ENCODE data around the gene OTOS.
A peak's percentile ranks its signal among the peaks of the same experiment; 100 is the strongest.

Gene OTOS

GRCh38 chr2:240162032-240162431 lies 21.6 kb upstream of the OTOS start:
- H2BK120ac ChIP-seq (ENCODE audit: low read depth, low read length), result no peak overlapping the region
- H3K23ac ChIP-seq (ENCODE audit: low read depth, low read length, poor library complexity), result no peak overlapping the region
- peaks cover 3% of the 10 kb centered on the region for H3K79me1 ChIP-seq (ENCODE audit: low read depth, low read length)
- H3K27me3 ChIP-seq (ENCODE audit: control insufficient read depth in 3 of 3, insufficient read depth in 3 of 3, low read depth in 1 of 3, low read length in 3 of 3), result peaks cover 0 to 4% (median 0%) of the 10 kb centered on the region in 3 experiments
- peaks cover 0 to 5% of the 10 kb centered on the region in 2 donors for H3K36me3 ChIP-seq (replicated peaks in 1 of 2; ENCODE audit: control insufficient read depth in 2 of 2, insufficient read depth in 2 of 2, low read length in 2 of 2)
- no peak for DNase-seq (ENCODE audit: low spot score)
- no CpG with 5 or more reads among the region's 5 CpGs for WGBS, 2 donors (ENCODE audit: extremely low coverage in 2 of 2, insufficient read length in 2 of 2, insufficient replicate concordance in 1 of 2)
- no peak overlapping the region for H2BK12ac ChIP-seq (ENCODE audit: low read length)
- H3K9me3 ChIP-seq (replicated peaks in 1 of 2; ENCODE audit: control insufficient read depth in 2 of 2, insufficient read depth in 1 of 2, low read depth in 1 of 2, low read length in 2 of 2), result peaks cover 0 to 12% of the 10 kb centered on the region in 2 donors
- no peak overlapping the region for H3K4me3 ChIP-seq (ENCODE audit: low read length in 2 of 2)
- H3K27ac ChIP-seq (replicated peaks; ENCODE audit: low read length), result no peak overlapping the region
- H4K91ac ChIP-seq (ENCODE audit: low read depth, low read length, poor library complexity), result no peak overlapping the region
- H3K4ac ChIP-seq (ENCODE audit: low read length), result no peak overlapping the region
- H3K14ac ChIP-seq (ENCODE audit: low read length), result no peak overlapping the region
- H2BK5ac ChIP-seq (ENCODE audit: low read length), result no peak overlapping the region
- no peak overlapping the region for H2BK15ac ChIP-seq (ENCODE audit: low read length)
- no peak overlapping the region for H2AFZ ChIP-seq (ENCODE audit: low read length)
- no peak overlapping the region for H3K9ac ChIP-seq (ENCODE audit: low read depth, low read length, poor library complexity)
- H2AK5ac ChIP-seq (ENCODE audit: low read depth, low read length), result no peak overlapping the region
- peak overlapping the region; percentile 15 for H3K18ac ChIP-seq (ENCODE audit: low read length)
- peaks cover 0 to 4% of the 10 kb centered on the region in 2 donors for H3K4me1 ChIP-seq (ENCODE audit: control insufficient read depth in 2 of 2, insufficient read depth in 1 of 2, low read depth in 1 of 2, low read length in 2 of 2)
- H3K4me2 ChIP-seq (ENCODE audit: insufficient read depth, low read length, poor library complexity, severe bottlenecking), result no peak overlapping the region
- no peak overlapping the region for H4K8ac ChIP-seq (ENCODE audit: low read depth, low read length)

- Histone ChIP-seq H2BK12ac (ENCODE audit: low read length) (peak overlapping the region; percentile 85), H3K14ac (ENCODE audit: low read length) (peak overlapping the region; percentile 95), H2AK5ac (ENCODE audit: low read depth, low read length) (peak overlapping the region; percentile 98), H2BK15ac (ENCODE audit: low read length) (peak overlapping the region; percentile 74), H3K23ac (ENCODE audit: low read depth, low read length, poor library complexity) (peak overlapping the region; percentile 75), H3K27ac (replicated peaks; ENCODE audit: low read length) (no peak overlapping the region), H3K9ac (ENCODE audit: low read depth, low read length, poor library complexity) (no peak overlapping the region), H2AFZ (ENCODE audit: low read length) (no peak overlapping the region), H3K4me3 (ENCODE audit: low read length in 2 of 2) (no peak overlapping the region), H3K27me3 (ENCODE audit: control insufficient read depth in 3 of 3, insufficient read depth in 3 of 3, low read depth in 1 of 3, low read length in 3 of 3) (peaks cover 0 to 4% (median 0%) of the 10 kb centered on the region in 3 experiments), H4K8ac (ENCODE audit: low read depth, low read length) (no peak overlapping the region), H3K4me1 (ENCODE audit: control insufficient read depth in 2 of 2, insufficient read depth in 1 of 2, low read depth in 1 of 2, low read length in 2 of 2) (peaks cover 0 to 10% of the 10 kb centered on the region in 2 donors), H3K9me3 (replicated peaks in 1 of 2; ENCODE audit: control insufficient read depth in 2 of 2, insufficient read depth in 1 of 2, low read depth in 1 of 2, low read length in 2 of 2) (peaks cover 0 to 12% of the 10 kb centered on the region in 2 donors), H3K36me3 (replicated peaks in 1 of 2; ENCODE audit: control insufficient read depth in 2 of 2, insufficient read depth in 2 of 2, low read length in 2 of 2) (peaks cover 0 to 5% of the 10 kb centered on the region in 2 donors), H2BK5ac (ENCODE audit: low read length) (no peak overlapping the region), H3K4me2 (ENCODE audit: insufficient read depth, low read length, poor library complexity, severe bottlenecking) (no peak overlapping the region), H3K4ac (ENCODE audit: low read length) (no peak overlapping the region), H2BK120ac (ENCODE audit: low read depth, low read length) (peak overlapping the region; percentile 54), H3K79me1 (ENCODE audit: low read depth, low read length) (peaks cover 3% of the 10 kb centered on the region), H3K18ac (ENCODE audit: low read length) (peak overlapping the region; percentile 83), H4K91ac (ENCODE audit: low read depth, low read length, poor library complexity) (peak overlapping the region; percentile 92)
- no CpG with 5 or more reads among the region's 21 CpGs for WGBS, 2 donors (ENCODE audit: extremely low coverage in 2 of 2, insufficient read length in 2 of 2, insufficient replicate concordance in 1 of 2)
- no peak for DNase-seq (ENCODE audit: low spot score)
Observed at GRCh38 chr2:240161087-240161750, 20.8 kb upstream of the OTOS start.

- Histone ChIP-seq H2AFZ (ENCODE audit: low read length) (no peak overlapping the region), H3K4ac (ENCODE audit: low read length) (peak overlapping the region; percentile 19), H3K9ac (ENCODE audit: low read depth, low read length, poor library complexity) (peak overlapping the region; percentile 2), H2BK5ac (ENCODE audit: low read length) (no peak overlapping the region), H3K23ac (ENCODE audit: low read depth, low read length, poor library complexity) (peak overlapping the region; percentile 75), H3K27me3 (ENCODE audit: control insufficient read depth in 3 of 3, insufficient read depth in 3 of 3, low read depth in 1 of 3, low read length in 3 of 3) (peaks cover 0 to 4% (median 4%) of the 10 kb centered on the region in 3 experiments), H4K91ac (ENCODE audit: low read depth, low read length, poor library complexity) (peak overlapping the region; percentile 92), H2BK15ac (ENCODE audit: low read length) (peak overlapping the region; percentile 74), H3K4me3 (ENCODE audit: low read length in 2 of 2) (no peak overlapping the region), H3K27ac (replicated peaks; ENCODE audit: low read length) (no peak overlapping the region), H3K14ac (ENCODE audit: low read length) (peak overlapping the region; percentile 63), H3K4me1 (ENCODE audit: control insufficient read depth in 2 of 2, insufficient read depth in 1 of 2, low read depth in 1 of 2, low read length in 2 of 2) (peaks cover 0 to 17% of the 10 kb centered on the region in 2 donors), H3K9me3 (replicated peaks in 1 of 2; ENCODE audit: control insufficient read depth in 2 of 2, insufficient read depth in 1 of 2, low read depth in 1 of 2, low read length in 2 of 2) (peaks cover 0 to 12% of the 10 kb centered on the region in 2 donors), H2BK12ac (ENCODE audit: low read length) (peak overlapping the region; percentile 77), H2BK120ac (ENCODE audit: low read depth, low read length) (peak overlapping the region; percentile 73), H2AK5ac (ENCODE audit: low read depth, low read length) (peak overlapping the region; percentile 98), H4K8ac (ENCODE audit: low read depth, low read length) (no peak overlapping the region), H3K36me3 (replicated peaks in 1 of 2; ENCODE audit: control insufficient read depth in 2 of 2, insufficient read depth in 2 of 2, low read length in 2 of 2) (peaks cover 0 to 5% of the 10 kb centered on the region in 2 donors), H3K4me2 (ENCODE audit: insufficient read depth, low read length, poor library complexity, severe bottlenecking) (no peak overlapping the region), H3K79me1 (ENCODE audit: low read depth, low read length) (peaks cover 3% of the 10 kb centered on the region), H3K18ac (ENCODE audit: low read length) (peak overlapping the region; percentile 24)
- no peak for DNase-seq (ENCODE audit: low spot score)
- no CpG with 5 or more reads among the region's 18 CpGs for WGBS, 2 donors (ENCODE audit: extremely low coverage in 2 of 2, insufficient read length in 2 of 2, insufficient replicate concordance in 1 of 2)
Observed at GRCh38 chr2:240160291-240161086, 20.0 kb upstream of the OTOS start.

Data from neuronal stem cell (in vitro differentiated cells).